ENCODE results near the gene CHAD.
"Not testable (repeated sequence)": the region's sequence is repeated elsewhere in the genome, so short reads cannot be mapped to it uniquely, and the experiment has no call there.

CHAD gene

DNA sequence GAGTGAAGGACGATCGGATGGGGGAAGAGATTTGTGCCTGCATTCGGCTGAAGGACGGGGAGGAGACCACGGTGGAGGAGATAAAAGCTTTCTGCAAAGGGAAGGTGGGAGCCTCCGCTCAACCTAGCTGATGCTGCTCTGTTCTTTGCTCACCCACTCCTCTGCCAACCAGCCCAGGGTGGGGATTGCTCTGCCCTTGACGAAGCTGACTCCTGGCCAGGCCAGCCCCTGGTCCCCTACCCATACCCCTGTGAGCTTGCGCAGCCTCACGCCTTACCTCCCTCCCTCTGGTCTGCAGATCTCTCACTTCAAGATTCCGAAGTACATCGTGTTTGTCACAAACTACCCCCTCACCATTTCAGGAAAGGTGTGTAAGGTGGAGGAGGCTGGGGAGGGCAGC, 5.2 kb upstream of the CHAD start:
- DNase-seq (ENCODE audit: low spot score), result no peak

GRCh38 chr17:50472761-50473161, 4.1 kb upstream of the CHAD start:
- not testable (repeated sequence) for DNase-seq (ENCODE audit: low spot score)

DNA sequence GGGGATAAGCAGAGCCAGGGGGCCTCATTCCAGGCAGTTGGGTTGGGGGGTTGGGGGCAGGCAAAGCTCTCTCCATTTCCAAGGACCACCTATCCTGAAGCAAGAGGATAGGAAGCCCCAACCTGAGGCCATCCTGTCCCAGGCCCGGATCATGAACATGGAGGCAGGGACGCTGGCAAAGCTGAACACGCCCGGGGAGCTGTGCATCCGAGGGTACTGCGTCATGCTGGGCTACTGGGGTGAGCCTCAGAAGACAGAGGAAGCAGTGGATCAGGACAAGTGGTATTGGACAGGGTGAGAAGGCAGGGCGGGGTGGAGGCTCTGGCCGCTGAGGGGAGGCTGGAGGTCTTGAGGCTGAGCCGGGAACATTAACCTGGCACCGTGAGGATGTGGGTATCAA, 3.6 kb upstream of the CHAD start:
- DNase-seq (ENCODE audit: low spot score), result no peak

DNA sequence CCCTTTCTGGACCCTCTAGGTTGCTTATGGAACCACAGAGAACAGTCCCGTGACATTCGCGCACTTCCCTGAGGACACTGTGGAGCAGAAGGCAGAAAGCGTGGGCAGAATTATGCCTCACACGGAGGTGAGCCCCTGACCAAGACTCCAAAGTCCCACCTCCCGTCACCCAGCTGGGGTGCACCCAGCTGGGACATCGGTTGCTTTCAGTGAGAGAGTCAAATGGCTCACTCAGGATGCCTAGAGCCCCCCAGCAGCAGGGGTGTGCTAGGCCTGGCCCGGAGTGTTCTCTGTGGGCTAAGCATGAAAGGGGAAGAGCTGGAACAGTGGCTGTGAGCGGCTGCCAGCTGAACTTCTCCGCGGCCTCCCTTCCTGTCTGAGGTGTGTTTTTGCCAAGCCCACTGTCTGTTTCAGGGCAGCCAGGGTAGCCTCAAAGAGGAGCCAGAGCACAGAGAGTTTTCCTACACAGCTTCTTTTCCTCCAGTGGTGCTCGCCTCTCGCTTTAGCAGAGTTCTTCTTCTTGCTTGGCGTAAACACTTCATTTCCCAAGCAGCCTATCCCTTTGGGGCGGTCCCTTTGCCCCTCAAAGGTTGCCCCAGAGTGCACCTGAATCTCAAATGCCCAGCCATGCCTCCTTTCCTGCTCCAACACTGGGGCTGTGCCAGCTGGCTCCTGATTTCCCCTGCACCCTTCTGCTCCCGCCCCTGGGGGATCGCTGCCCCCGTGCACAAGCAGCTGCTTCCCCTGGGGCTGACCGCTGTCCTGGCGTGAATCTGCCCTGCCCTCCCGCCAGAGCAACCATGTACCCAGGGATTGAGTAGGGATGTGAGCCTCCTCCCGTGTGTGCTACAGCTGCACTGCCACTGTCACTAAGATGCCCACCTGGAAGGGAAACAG, 2.6 kb upstream of the CHAD start:
- DNase-seq (ENCODE audit: low spot score), result no peak

GRCh38 chr17:50470426-50470825, 1.7 kb upstream of the CHAD start:
- DNase-seq (ENCODE audit: low spot score), result no peak

GRCh38 chr17:50469671-50470305, 1.1 kb upstream of the CHAD start:
- DNase-seq (ENCODE audit: low spot score), result no peak

DNA sequence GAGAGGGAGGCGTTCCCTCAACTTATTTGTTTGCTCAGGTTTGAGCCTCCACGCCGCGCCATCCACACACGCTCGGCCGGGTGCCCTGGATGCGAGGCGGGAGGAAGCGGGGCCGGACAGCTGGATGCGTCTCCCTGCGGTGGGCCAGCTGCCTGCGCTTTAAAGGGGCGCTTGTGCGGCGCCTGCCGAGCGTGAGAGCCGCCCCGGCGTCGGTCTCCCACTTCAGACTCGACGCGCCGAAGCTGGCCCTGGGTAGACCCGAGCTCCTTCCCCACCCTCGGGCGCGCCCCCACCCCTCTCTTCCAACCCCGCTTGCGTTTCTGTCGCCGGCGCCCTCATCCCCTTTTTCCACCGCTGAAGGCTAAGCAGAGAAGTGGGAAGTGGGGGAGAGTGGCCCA, 527 bp upstream of the CHAD start:
- no peak for DNase-seq (ENCODE audit: low spot score)

GRCh38 chr17:50467855-50468303, 801 bp downstream of the CHAD start:
- DNase-seq (ENCODE audit: low spot score), result no peak

GRCh38 chr17:50467114-50467854, 1.4 kb downstream of the CHAD start:
- DNase-seq (ENCODE audit: low spot score), result no peak

DNA sequence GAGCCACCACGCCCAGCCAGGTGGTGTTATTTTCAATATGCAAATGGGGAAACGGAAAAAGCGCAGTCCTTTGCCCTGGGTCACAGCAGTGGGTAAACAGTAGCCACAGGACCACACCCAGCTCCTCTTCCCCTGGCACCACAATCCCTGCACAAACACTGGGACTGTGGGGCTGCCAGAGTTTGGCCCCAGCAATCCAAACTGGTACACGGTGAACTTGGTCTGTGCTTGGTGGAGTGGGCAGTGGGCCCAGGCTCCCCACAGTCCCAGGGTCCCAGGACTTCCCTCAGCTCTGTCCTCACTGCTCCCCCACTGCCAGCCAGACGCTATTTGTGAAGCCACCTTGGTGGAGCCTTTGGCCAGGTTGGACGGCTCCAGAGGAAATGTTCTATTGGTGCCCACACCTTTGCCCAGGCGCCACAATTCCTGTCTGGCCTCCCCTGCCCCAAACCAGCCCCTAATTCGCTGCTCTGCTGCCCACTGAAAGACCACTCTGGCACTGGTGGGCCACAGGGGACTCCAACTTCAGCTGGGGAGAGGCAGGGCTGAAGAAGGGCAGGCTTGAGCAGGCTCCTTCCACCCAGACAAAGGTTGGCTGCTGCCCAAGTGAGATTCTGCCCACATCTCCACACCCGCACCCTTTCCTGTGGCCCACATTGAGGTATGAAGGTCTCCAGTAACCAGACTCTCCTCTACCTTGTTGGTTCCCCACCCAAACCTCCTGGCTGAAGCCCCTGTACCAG, 2.1 kb downstream of the CHAD start:
- no peak for DNase-seq (ENCODE audit: low spot score)

DNA sequence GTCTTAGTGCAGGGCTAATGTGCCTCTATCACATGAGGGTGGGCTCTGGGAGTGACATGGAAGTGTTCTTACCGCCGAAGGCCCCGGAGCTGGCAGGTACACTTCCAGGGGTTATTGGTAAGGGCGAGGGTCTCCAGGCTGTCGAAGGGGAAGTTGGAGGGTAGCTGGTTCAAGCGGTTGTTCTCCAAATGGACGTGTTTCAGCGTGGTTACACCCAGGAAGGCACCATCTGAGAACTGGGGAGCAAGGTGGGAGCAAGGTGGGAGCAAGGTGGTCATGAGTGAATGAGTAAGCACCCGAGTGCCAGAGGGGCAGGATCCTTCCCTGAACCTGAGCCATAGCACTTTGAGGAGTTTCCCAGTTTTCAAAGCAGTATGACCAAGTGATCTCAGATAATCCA, 3.0 kb downstream of the CHAD start:
- no peak for DNase-seq (ENCODE audit: low spot score)

DNA sequence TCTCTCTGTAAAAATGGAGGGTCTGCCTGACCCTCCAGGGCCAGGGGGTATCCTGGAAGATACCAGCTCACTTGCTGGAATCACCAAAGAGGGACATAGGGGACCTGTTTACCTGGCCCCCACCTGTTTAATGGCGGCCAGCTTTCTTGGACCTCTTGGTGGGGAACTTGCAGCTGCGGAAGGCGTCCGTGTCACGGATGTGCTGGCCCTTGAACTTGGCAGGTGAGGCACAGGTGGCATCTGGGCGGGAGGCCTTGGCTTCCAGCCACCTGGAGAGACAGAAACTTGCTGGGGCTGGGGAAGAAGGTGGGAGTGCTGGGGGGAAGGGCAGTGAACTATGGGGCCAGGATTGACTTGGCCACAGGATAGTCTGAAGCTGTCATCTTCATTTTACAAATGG, 3.5 kb downstream of the CHAD start:
- no peak for DNase-seq (ENCODE audit: low spot score)

DNA sequence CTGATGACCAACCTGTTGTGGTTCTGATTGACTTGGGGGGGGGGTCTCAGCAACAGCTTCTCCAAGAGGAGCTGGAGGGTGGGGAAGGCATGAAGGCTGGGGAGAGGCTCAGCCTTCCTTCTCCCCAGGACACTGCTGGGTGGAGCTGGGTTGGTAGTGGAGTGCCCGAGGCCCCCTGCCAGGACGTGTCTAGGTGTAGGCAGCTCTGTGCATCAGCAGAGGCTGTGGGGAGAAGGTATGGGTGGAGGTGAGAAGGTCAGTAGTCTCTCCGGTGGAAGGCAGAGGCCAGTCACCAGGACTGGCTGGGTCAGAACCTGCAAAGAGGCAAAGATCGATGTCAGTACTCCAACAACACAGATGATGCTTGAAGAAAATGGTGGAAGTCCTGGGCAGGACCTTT, 3.9 kb downstream of the CHAD start:
- DNase-seq (ENCODE audit: low spot score), result no peak

- no peak for DNase-seq (ENCODE audit: low spot score)
Observed at GRCh38 chr17:50464121-50464520, 4.6 kb downstream of the CHAD start.

GRCh38 chr17:50462446-50462845, 6.2 kb downstream of the CHAD start:
- DNase-seq (ENCODE audit: low spot score), result no peak

DNA sequence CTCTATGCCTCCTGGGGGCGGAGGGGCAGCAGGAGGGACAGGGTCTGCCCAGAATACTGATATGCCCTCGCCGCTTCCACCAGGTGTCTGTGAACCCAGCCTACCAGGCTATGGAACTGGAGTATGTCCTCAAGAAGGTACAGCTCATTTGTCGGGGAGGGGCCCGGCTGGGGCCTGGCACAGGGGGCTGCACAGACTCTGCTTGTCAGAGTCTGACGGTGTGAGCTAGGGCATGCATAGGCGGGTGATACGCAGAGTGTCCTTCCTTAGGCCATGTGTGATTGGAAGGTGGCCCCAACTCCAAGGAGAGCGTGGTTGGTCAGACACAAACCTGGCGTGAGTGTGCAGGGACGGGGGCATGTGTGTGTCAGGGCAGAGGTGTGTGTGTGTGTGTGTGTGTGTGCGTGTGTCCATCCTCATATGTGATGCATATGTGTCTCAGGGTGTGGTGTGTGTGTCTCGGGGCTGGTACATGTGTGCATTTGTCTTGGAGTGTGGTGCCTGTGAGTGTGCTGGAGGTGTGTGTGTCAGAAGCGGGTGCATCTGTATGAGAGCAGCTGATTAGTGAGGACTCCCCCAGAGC, 7.0 kb downstream of the CHAD start:
- no peak for DNase-seq (ENCODE audit: low spot score)

GRCh38 chr17:50460831-50461526, 7.7 kb downstream of the CHAD start:
- no peak for DNase-seq (ENCODE audit: low spot score)

DNA sequence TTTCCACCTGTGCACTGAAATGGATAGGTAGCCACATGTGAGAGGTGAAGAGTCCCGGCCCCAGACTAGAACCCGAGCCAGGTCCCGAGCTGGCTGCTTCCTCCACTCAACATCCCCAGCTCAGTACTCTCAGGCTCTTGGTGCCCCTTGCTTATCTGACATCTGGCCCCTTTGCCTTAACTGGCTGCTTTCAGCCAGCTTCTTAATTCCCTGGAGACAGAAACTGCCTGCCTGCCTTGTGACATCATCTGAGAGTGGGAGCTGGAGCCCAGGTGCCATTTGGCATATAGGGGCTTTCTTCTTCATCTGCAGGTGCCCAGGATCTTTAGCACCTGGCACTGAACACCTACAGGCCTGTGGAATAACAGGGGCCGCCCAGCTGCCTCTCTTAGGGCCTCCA, 8.9 kb downstream of the CHAD start:
- DNase-seq (ENCODE audit: low spot score), result no peak

DNA sequence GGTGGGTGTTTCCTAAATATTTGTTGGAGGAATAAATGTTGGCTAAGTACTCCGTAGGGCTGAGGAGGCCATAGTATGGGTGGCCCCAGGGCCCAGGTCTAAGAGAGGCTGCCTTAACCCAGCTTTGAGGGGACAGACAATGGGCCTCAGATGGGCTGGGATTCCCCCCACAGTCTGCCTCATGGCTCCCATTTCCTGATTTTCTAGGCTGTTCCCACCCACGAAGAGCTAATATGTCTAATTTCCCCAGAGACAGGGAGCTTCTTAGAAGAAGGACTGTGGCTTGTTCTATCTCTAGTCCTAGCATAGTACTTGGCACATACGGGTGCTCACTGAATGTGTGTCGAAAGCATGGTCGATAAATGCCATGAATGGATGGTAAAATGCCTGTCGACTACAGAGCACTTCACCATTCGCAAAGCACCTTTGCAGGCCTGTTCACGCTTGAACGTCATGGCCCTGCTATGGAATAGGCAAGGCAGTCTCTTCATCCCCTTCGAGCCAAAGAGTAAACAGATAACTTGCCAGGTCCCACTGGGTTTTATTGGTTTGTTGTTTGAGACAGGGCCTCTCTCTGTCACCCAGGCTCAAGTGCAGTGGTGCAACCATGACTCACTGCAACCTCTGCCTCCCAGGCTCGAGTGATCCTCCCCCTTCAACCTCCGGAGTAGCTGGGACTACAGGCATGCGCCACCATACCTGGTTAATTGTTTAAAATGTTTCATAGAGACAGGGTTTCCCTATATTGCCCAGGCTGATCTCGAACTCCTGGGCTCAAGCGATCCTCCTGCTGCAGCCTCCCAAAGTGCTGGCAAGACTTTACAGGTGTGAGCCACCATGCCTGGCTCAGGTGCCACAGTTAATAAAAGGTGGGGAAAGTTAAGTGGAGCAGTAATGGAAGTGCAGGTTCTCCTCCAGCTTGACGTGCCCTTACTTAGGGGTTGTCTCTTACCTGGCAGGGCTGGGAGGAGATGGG, 9.7 kb downstream of the CHAD start:
- DNase-seq (ENCODE audit: low spot score), result no peak

DNA sequence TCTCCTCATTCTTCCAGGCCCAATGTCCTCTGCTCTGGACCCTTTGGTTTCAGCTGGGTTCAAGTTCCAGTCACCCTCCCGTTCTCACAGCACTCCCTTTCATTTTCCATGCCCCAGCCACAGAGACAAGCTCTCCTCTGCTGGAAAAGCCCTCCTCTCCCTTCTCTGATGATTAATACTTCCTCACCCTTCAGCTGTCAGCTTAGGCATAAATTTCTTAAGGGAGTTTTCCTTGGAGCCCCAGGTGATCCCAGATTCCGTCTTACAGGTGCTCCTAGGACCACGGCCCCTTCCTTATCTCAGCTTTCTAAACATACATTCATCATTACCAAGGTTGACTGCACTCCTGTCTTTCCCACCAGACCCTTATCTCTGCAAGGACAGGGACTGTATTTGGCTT, 10.4 kb downstream of the CHAD start:
- no peak for DNase-seq (ENCODE audit: low spot score)

Data from germinal center (tissue), 1 donor.